ENCODE results near the gene MYH13. TPM values are rescaled to one million over a fixed set of nuclear protein-coding genes. Genes with fewer than 3 reads are reported as not detected.

Gene MYH13
- total RNA-seq, 2 experiments from 2014 or later = not detected

GRCh38 chr17:10305398-10305797 is 67.4 kb downstream of the MYH13 start:
- no peaks in the 10 kb centered on the region for H3K36me3 ChIP-seq (ENCODE audit: insufficient read depth, low read length)
- no peaks in the 10 kb centered on the region for H3K9me2 ChIP-seq (ENCODE audit: insufficient read depth, low read length)
- H3K27ac ChIP-seq (ENCODE audit: low read depth, low read length, poor library complexity, severe bottlenecking) = no peak overlapping the region
- no TSS peak for BruUV-seq (replicated peaks)
- no peak overlapping the region for H3K4me3 ChIP-seq (ENCODE audit: low read depth, low read length, poor library complexity, severe bottlenecking)
- H2AFZ ChIP-seq (ENCODE audit: low read length) = no peak overlapping the region
- no peaks in the 10 kb centered on the region for H4K20me1 ChIP-seq (ENCODE audit: insufficient read depth, low read length)
- H3K9me3 ChIP-seq (ENCODE audit: low read length) = no peaks in the 10 kb centered on the region
- H3K4me2 ChIP-seq (ENCODE audit: low read length) = no peak overlapping the region
- POLR2A ChIA-PET = no interaction called here
- intact Hi-C loops (cut with micrococcal nuclease; ENCODE audit: unreplicated experiment) = no loop called here
- no peaks in the 10 kb centered on the region for H3K4me1 ChIP-seq (ENCODE audit: insufficient read depth, low read length, poor library complexity, severe bottlenecking)
- CTCF ChIA-PET (ENCODE audit: unreplicated experiment) = no interaction called here
- H3K79me2 ChIP-seq (ENCODE audit: insufficient read depth, low read depth, low read length) = no peaks in the 10 kb centered on the region
- DNase-seq (ENCODE audit: low spot score) = no peak
- TF ChIP-seq CTCF (conservative IDR thresholded peaks at IDR 0.05; ENCODE audit: low read length) (no peak), EZH2phosphoT487 (IDR thresholded peaks at IDR 0.05; ENCODE audit: borderline replicate concordance, low read depth, low read length) (no peak)

DNA sequence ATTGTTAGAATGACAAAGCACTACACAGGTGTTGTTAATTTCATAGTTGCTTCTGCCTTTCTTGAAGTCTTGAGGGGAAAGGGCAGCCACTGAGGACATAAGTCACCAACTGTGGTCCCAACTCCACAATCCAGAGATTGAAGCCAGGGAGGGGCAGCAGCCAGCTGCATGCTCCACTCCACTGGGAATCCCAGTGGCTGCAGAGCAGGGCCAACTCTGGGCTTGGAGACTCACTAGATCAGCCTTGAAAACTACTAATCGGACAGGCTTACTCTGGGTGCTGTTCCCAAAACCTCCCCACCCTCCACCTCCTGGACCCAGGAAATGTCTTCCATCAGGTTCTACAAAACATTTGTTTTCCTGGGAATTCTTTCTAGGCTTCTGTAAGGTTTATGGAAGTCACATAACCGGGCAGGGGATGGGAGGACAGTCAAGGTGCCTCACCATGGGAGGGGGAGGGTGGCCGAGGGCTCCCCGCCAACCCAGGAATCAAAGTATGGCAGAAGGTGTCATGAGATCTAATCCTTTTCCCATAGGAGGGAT is 68.0 kb downstream of the MYH13 start:
- Histone ChIP-seq H2AFZ (ENCODE audit: low read length) (no peak overlapping the region), H3K27ac (ENCODE audit: low read depth, low read length, poor library complexity, severe bottlenecking) (no peak overlapping the region), H3K79me2 (ENCODE audit: insufficient read depth, low read depth, low read length) (no peaks in the 10 kb centered on the region), H4K20me1 (ENCODE audit: insufficient read depth, low read length) (no peaks in the 10 kb centered on the region), H3K9me3 (ENCODE audit: low read length) (no peaks in the 10 kb centered on the region), H3K4me3 (ENCODE audit: low read depth, low read length, poor library complexity, severe bottlenecking) (no peak overlapping the region), H3K9me2 (ENCODE audit: insufficient read depth, low read length) (no peaks in the 10 kb centered on the region), H3K4me2 (ENCODE audit: low read length) (no peak overlapping the region), H3K36me3 (ENCODE audit: insufficient read depth, low read length) (no peaks in the 10 kb centered on the region), H3K4me1 (ENCODE audit: insufficient read depth, low read length, poor library complexity, severe bottlenecking) (no peaks in the 10 kb centered on the region)
- POLR2A ChIA-PET = no interaction called here
- intact Hi-C loops (cut with micrococcal nuclease; ENCODE audit: unreplicated experiment) = no loop called here
- TF ChIP-seq EZH2phosphoT487 (IDR thresholded peaks at IDR 0.05; ENCODE audit: borderline replicate concordance, low read depth, low read length) (no peak), CTCF (conservative IDR thresholded peaks at IDR 0.05; ENCODE audit: low read length) (no peak)
- CTCF ChIA-PET (ENCODE audit: unreplicated experiment) = no interaction called here
- BruUV-seq (replicated peaks) = no TSS peak
- no peak for DNase-seq (ENCODE audit: low spot score)

- no peak for TF ChIP-seq CTCF (conservative IDR thresholded peaks at IDR 0.05; ENCODE audit: low read length)
- no peak for TF ChIP-seq EZH2phosphoT487 (IDR thresholded peaks at IDR 0.05; ENCODE audit: borderline replicate concordance, low read depth, low read length)
- intact Hi-C loops (cut with micrococcal nuclease; ENCODE audit: unreplicated experiment) = no loop called here
- H3K27ac ChIP-seq (ENCODE audit: low read depth, low read length, poor library complexity, severe bottlenecking) = no peak overlapping the region
- H2AFZ ChIP-seq (ENCODE audit: low read length) = no peak overlapping the region
- H3K4me3 ChIP-seq (ENCODE audit: low read depth, low read length, poor library complexity, severe bottlenecking) = no peak overlapping the region
- H3K4me1 ChIP-seq (ENCODE audit: insufficient read depth, low read length, poor library complexity, severe bottlenecking) = no peaks in the 10 kb centered on the region
- ChIA-PET POLR2A (no interaction called here), CTCF (ENCODE audit: unreplicated experiment) (no interaction called here)
- H3K9me3 ChIP-seq (ENCODE audit: low read length) = no peaks in the 10 kb centered on the region
- no peak overlapping the region for H3K4me2 ChIP-seq (ENCODE audit: low read length)
- no peaks in the 10 kb centered on the region for H3K9me2 ChIP-seq (ENCODE audit: insufficient read depth, low read length)
- no peaks in the 10 kb centered on the region for H3K79me2 ChIP-seq (ENCODE audit: insufficient read depth, low read depth, low read length)
- DNase-seq (ENCODE audit: low spot score) = no peak
- no TSS peak for BruUV-seq (replicated peaks)
- no peaks in the 10 kb centered on the region for H3K36me3 ChIP-seq (ENCODE audit: insufficient read depth, low read length)
- H4K20me1 ChIP-seq (ENCODE audit: insufficient read depth, low read length) = no peaks in the 10 kb centered on the region
Observed at GRCh38 chr17:10297691-10298090, 75.1 kb downstream of the MYH13 start.
